CD4-positive, alpha-beta T cell treated with Interleukin-17A for 4 hours (primary cell): ENCODE measurements around the gene ERFL.
A peak's percentile ranks its signal among the peaks of the same experiment; 100 is the strongest.
"Not testable (repeated sequence)": the region's sequence is repeated elsewhere in the genome, so short reads cannot be mapped to it uniquely, and the experiment has no call there.

Source experiments
- DNase-seq: peaks from one replicate; pipeline ENCODE4 v3.0.0-alpha.2; 2020; ENCODE audit warnings: mixed read lengths

The ERFL gene

DNA sequence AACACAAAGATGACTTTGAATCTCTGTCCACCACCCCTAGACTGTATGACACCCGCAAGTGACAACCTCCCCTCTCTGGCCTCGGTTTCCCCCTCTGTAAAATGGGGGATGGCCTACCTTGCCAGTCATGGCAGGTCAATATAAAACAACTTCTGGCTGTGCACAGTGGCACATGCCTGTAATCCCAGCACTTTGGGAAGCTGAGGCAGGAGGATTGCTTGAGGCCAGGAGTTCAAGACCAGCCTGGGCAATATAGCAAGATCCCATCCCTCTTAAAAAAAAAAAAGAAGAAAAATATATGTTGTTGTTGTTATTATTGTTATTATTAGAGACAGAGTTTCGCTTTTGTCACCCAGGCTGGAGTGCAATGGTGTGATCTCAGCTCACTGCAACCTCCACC lies 52.3 kb downstream of the ERFL start:
- DNase-seq = not testable (repeated sequence)

DNA sequence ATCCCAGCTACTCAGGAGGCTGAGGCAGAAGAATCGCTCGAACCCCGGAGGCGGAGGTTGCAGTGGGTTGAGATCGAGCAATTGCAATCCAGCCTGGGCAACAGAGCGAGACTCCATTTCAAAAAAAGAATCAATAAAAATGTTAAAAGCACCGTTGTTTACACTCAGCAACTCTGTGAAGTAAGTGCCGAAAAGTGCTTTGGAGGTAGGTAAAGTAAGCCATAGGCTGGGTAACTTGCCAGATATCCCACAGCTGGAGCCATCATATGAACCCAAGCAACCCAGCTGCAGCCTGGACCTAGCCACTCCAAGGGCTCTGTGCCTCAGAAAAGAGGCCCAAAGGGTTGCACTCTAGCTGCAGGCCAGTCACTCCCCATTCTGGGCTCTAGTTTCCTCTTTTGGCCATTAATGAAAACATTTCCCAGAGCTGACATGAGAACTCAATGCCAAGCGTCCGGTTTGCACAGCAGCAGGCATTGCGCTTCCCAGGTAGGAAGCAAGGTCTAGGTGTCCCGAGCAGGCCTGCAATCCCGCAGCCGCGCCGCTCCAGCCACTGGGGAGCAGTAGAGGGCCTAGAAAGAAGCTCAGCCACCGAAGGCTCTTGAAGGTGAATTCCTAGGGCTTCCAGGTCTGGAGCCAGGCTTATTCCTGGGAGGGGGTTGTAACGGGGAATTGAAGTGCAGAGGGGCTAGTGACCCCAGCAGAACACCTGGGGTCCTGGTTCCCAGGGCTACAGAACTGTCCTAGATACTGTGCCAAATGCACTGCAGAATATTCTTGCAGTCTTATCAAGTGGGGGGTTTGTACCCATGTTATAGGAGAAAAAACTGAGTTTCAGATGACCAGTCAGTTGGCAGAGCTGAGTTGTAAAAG lies 55.2 kb downstream of the ERFL start:
- peak; percentile 81 for DNase-seq

DNA sequence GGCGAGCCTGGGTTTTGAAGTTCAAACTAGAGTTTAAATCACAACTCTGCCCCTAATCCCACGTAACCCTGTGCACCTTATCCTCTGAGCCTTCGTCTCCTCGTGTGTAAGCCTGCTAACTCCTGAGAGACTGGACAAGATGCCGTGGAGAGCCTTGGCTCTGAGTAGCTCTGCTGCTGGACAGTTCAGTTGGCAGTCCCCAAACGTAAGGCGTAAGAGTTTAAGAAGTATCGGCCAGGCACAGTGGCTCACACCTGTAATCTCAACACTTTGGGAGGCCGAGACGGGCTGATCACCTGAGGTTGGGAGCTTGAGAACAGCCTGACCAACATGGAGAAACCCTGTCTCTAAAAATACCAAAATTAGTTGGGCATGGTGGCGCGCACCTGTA lies 55.9 kb downstream of the ERFL start:
- DNase-seq = no peak

DNA sequence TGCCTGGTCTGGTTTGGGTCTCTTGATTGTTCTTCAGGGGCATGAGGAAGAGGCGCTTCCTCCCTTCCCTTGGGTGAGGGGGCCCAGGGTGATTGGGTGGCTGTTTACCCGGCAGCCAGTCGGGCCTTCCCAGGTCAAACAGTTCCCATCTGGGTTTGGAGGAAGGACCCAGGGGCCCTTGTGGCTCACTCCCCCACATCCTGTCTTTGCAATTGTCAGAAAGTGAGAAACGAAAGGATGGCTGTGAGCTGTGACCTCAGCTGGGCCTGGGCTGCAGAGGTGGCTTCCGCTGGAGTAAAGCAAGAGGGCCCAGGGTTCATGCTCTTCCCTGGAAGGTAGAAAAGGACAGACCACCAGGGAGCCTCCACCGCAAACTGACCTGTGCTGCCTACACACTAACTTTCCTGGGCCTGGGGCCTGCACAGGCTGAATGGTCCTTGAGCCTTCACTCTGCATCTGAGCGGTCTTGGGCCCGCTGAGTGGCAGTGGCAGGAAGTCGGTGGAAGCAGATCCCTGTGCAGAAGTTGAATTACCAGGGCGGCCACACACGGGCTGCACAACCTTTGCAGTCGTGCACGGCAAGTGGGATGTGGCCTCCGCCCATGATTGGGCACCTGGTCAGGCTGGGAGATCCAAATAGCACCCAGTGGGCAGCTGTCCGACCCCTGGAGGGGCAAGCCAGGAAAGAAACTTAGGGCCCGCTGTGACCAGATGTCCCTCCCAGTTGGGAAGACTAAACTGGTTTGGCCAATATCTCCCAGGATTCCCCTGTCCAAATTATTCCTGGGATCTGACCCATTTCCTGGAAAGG lies 56.5 kb downstream of the ERFL start:
- DNase-seq = peak; percentile 75

- no peak for DNase-seq
These were observed 57.8 kb downstream of the ERFL start for GRCh38 chr19:41870401-41870873.

DNA sequence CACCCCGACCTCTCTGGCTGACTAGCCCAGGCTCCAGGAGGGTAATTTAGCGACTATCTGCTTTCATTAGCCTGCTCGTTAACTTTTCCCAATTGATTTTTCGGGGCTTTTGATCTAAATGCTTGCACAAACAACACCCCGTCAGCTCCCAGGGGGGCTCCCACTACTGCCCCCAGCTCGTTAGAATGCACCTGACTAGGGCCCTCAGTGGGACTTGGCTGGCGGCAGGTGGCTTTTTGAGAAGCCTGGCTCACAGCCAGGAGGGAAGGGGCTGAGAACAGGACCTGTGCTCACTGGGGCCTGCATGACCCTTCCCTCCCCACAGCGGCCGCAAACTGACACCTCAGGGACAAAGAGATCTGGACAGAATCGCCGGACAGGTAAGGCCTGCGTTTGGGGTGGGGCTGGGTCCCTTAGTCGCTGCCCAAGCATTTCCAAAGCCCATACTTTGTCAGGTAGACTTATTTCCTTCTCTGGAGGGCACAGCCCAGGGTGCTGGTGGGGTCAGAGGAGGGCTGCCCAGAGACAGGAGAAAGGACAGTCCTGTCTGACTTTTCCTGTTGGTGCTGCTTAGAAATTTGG lies 58.8 kb downstream of the ERFL start:
- DNase-seq = no peak

DNA sequence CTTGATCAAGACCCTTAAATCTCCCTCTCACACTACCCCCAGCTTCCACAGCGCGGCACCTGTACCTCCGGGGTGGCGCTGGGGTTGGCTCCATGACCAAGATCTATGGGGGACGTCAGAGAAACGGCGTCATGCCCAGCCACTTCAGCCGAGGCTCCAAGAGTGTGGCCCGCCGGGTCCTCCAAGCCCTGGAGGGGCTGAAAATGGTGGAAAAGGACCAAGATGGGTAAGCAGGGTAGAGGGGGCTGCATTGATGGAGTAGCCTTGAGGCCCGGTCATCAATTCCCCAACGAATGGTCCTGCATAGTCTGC lies 59.3 kb downstream of the ERFL start:
- no peak for DNase-seq

GRCh38 chr19:41868120-41868988 lies 59.9 kb downstream of the ERFL start:
- DNase-seq = no peak

DNA sequence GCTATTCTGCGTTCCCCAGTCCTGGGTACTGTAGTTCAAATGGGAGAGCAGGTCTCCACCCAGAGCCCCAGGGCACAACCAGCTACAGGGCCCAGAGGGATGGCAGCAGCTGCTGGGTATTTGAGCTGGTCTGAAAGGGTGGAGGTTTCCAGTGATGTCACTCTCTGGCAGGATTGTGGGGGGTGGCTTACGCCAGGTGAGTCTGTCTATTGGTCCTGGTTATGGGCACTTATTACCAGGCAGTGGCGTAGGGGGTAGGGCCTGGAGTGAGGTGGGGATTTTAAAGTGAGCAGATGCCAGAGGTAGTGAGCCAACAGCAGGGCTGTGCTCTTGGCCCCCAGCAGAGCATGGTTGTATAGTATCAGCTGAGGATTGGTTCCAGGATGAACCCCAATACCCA lies 62.0 kb downstream of the ERFL start:
- DNase-seq = no peak

DNA sequence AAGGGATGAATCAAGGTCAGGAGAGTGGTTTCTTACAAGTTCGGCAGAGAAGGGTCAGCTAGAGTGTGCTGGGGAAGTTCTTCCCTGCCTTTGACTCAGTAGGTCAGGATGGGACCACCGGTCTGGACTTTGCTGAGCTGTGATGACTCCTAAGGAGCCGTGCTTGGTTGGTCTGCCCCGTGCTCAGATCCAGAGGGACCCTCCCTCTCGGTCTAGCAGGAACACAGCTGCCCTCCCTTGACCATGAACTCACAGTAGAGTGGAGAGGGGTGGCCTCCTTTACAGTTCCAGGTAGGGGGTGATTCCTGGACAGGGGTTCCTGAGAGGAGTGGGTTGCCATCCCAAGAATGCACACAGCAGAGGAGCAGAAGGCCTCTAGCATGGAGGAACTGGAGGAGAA lies 63.9 kb downstream of the ERFL start:
- no peak for DNase-seq

GRCh38 chr19:41863209-41863931 lies 64.9 kb downstream of the ERFL start:
- no peak for DNase-seq

DNA sequence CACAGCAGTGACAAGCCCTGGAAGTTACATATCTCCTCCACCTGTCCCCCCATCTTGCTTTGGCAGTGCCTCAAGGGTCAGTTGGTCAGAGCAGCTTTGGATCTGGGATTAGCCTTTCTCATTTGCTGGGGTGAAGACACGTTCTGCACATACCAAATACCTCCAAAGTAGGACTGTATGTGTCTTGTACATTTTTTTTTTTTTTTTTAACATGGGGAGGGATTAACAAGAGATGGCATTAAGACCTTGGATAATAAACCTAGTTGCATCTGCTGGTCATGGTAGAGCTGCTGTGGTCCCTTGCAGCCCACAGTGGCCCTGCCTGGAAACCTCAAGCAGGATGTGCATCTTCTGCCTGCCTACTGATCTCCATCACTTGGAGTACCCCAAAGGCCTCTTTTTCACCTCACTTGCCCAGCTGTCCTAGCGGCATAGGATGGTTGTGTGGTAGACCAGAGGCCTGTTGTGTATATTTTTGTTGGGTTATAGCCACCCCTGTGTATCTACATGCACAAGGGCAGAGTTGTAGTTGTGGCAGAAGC lies 65.7 kb downstream of the ERFL start:
- no peak for DNase-seq

DNA sequence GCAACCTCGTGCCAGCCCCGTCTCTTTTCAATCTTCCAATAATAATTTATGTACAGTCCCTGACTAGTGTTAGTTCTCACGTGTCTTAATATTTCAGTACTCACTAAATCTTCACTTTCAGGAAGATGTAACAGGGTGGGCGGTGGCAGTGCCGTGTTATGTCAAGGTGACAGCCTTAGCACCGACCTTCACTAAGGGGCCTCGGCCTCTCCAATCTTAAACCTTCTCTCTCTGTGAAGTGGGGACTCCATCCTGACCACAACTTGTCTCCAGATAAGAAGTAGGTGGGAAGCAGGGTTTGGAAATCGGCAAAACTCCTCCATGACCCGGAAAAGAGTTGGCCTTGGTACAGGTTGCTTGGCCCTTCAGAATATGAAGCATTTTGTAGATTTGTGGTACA lies 66.4 kb downstream of the ERFL start:
- no peak for DNase-seq

- DNase-seq = no peak
These were observed 67.0 kb downstream of the ERFL start for GRCh38 chr19:41861116-41861768.

- DNase-seq = no peak
These were observed 67.7 kb downstream of the ERFL start for GRCh38 chr19:41860419-41861115.

- peak; percentile 99 for DNase-seq
These were observed 68.4 kb downstream of the ERFL start, which contains the start of gene RPS19 for GRCh38 chr19:41859618-41860418. Gene RPS19 (plus strand): TSS chr19:41860255. CDS start chr19:41860775, 520 bp downstream.

DNA sequence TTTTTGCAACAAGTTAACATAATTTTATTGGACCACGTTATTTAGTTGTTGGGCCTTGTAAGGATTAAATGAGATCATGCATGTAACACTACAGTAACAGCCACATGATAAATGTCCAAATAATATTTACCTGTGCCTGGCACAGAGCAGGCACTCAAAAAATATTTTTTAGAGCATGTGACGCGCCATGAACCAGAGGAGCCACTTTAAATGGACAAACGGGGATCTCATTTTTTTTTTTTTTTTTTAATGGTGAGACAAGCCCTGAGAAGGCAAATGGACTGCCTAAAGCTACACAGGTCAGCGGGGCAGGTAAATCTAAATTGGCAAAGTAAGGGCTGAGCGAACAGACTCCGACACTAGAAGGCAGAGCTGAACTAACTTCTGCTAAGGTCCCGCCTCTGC lies 69.0 kb downstream of the ERFL start:
- DNase-seq = no peak
